HG03432 (cell line): ENCODE data around the gene CYP4F22.
"Not testable (repeated sequence)": the region's sequence is repeated elsewhere in the genome, so short reads cannot be mapped to it uniquely, and the experiment has no call there.

Source experiments
- ATAC-seq: cut with Tn5 transposase; IDR thresholded peaks from one replicate; pipeline ENCODE4 v1.9.1; 2021; ENCODE audit warnings: mild to moderate bottlenecking, moderate library complexity; ENCODE audit not compliant: unreplicated experiment

The CYP4F22 gene

DNA sequence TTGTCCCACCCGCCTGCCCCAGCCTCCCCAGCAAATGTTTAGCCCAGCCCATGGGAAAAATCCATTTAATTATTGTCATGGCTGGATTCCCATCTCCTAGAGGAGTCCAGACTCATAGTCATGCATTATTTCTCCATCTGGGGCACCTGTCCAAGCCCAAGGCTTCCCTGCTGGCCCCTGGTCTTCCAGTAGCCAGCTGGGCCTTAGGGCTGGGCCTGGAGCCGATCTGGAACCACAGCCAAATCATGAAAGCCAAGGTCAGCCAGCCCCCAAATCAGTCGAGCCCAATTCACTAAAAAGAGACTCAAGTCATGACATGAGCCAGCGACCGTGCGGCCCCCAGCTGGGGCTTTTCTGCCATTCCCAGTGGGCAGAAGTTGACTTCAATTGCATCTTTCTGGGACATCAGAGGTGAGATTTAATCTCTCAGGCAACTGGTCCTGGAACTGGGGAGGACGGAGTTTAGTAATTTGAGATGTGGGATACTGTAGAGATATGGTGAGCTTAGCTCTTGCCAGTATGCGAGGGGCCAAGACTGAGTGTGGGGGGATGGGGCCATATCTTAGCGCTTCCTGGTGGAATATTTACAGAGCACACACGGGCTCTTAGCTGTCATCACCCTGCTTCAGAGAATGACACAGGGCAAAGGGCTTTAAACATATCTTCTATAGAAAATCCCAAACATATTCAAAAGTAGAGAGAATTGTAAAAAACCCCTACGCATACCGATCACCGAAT lies 19.7 kb upstream of the CYP4F22 start:
- ATAC-seq = no peak

DNA sequence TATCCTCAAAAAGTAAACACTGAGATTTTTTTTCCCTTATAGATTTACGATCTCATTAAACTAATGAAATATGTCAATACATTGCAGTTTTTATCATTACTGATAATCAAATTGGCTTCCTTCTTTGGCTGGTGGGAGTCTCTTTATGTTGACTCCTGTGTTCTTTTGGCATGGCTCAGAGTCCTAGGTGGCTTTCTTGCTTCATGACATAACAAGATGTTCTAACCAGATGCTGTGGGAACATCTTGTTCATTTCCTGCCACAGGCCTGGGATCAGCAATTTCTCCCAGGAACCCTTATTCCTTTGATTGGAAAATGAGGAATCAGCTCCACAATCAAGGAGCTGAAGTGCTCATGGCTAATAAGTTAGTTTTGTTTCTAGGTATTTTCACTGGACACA lies 13.2 kb upstream of the CYP4F22 start:
- no peak for ATAC-seq

GRCh38 chr19:15498156-15498858 lies 10.0 kb upstream of the CYP4F22 start:
- ATAC-seq = no peak

GRCh38 chr19:15498910-15499309 lies 9.4 kb upstream of the CYP4F22 start:
- ATAC-seq = no peak

DNA sequence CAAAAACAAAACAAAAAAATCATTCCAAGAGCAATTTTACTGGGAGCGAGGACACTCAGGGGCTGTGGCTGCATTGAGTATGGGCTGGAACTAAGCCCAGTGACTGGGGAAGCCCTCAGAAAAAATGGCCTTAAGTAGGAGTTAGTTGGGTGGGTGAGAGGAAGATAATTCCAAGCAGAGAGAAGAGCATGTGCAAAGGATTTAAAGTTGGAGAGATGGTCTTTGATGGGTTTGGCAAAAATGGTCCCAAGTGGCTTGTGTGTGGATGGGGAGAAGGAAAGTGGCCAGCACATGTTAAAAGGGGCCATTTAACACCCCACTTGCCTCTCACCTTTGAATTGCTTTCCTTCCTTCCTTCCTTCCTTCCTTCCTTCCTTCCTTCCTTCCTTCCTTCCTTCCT lies 6.7 kb upstream of the CYP4F22 start:
- no peak for ATAC-seq

- ATAC-seq = no peak
Measured at GRCh38 chr19:15502264-15502663, 6.1 kb upstream of the CYP4F22 start.

DNA sequence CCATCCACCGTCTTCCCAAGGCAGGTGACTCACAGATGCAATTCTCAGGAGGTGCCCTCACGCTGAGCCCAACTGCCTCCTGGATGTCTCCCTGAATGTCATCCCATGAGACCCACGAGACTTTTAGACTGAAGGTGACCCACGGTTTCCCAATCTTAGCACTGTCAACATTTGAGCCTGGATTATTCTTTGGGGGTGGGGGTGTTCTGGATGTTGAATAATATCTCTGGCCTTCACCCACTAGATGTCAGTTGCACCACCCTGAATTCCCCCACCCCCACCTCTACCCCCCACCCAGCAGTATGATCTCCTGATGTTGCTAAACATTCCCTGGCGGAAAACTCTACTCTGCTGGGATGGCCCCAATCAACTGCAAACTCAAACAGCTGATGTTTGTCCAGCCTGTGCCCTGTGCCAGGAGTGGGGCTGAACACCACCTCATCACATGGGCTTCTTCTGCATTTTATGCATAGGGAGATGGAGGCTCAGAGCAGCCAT lies 2.2 kb upstream of the CYP4F22 start:
- ATAC-seq = no peak

DNA sequence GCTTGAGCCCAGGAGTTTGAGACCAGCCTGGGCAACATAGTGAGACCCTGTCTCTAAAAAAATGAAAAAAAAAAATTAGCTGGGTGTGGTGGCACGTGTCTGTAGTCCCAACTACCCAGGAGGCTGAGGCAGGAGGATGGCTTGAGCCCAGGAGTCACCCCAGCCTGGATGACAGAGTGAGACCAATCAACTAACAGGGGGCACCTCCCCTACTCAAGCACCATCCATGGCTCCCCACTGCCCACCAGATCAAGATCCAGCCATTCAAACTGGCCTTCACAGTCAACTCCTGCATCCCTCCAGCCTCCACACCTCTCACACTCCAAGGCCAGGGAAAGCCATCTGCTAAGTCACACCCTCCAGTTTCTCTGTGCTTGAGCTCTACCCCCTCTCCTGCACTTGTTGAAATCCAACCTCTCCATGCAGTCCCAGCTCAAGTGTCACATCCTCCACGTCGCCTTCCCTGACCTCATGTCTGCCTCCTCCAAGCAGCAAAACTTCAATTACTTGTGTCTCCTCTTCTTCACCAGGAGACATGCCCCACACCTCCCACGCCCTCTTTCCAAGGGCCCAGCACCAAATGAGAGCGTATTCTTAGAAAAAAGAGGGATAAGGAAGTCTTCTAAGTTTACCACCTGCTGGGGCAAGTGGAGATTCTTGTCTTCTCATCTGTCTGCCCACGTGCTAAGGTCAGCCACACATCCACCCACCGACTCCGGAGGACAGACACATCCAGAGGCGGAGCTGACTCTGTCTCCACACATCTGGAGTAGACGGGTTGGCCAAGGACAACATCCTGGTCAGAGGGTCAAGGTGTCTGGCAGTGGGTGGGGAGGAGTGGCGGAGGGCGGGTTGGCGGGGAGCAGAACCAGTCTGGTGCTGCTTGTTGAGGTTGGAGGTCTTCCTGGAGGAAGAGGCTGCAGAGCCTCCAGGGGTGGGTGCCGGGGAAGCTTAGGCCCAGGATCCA lies 974 bp upstream of the CYP4F22 start:
- ATAC-seq = no peak

DNA sequence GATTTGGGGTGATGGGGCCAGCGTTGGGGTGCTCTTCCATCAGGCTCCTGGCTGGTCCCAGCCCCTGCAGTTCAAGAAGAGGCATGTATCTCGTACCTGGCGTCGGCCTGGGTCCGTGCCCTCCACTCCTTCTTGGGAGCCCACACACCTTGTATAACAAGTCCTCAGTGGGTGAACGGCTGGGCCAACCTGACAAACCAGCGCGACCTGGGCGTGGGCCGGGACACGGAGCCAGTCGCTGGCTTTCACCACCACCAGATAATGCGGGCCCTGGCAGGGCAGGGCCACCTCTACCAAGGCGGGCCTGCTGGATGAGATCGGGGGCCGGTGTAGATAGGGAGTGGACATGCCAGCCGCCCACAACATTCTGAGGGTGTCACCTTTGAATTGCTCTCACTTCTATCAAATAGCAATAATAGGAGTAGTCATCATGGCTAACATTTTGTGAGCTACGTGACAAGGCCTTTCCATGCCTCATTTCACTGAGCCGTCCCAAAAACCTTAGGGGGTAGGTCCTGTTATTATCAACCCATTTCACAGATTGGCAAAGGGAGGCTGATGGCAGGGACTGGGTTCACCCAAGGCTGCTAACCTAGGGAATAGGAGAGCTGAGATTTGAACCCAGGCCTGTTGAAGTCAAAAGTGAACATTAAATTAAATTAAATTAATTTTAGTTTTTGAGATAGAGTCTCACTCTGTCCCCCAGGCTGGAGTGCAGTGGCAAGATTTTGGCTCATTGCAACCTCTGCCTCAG lies 3.5 kb downstream of the CYP4F22 start:
- no peak for ATAC-seq

GRCh38 chr19:15515227-15515625 lies 6.9 kb downstream of the CYP4F22 start:
- ATAC-seq = not testable (repeated sequence)

GRCh38 chr19:15516363-15516762 lies 8.0 kb downstream of the CYP4F22 start:
- ATAC-seq = no peak

DNA sequence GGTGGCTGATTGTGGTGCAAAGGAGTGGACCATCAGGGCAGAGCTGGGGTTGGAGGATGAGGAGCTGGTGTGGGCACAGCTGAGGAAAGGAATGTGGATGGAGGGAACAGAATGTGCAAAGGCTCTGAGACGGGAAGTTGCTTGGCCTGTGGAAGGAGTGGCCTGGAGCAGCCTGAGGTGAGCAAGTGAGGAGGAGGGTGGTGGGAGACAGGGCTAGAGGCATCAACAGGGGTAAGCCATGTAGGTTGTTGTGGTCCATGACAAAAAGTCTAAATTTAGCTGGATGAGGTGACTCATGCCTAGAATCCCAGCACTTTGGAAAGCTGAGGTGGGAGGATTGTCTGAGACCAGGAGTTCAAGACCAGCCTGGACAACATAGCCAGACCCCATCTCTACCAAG lies 9.5 kb downstream of the CYP4F22 start:
- no peak for ATAC-seq

GRCh38 chr19:15519433-15519976 lies 11.2 kb downstream of the CYP4F22 start:
- ATAC-seq = no peak

GRCh38 chr19:15524781-15525180 lies 16.5 kb downstream of the CYP4F22 start:
- no peak for ATAC-seq

DNA sequence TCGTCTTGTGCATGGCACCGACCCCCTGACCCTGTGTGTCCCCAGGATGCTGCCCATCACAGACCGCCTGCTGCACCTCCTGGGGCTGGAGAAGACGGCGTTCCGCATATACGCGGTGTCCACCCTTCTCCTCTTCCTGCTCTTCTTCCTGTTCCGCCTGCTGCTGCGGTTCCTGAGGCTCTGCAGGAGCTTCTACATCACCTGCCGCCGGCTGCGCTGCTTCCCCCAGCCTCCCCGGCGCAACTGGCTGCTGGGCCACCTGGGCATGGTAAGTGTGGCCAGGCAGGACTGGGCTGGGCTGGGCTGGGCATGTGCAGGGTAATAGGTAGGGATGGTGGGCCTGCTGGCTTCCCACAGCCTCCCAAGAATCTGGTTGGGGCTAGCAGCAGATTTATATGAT lies 17.0 kb downstream of the CYP4F22 start:
- ATAC-seq = no peak

- no peak for ATAC-seq
Measured at GRCh38 chr19:15526408-15526807, 18.1 kb downstream of the CYP4F22 start.

- no peak for ATAC-seq
Measured at GRCh38 chr19:15527705-15528104, 19.4 kb downstream of the CYP4F22 start.

DNA sequence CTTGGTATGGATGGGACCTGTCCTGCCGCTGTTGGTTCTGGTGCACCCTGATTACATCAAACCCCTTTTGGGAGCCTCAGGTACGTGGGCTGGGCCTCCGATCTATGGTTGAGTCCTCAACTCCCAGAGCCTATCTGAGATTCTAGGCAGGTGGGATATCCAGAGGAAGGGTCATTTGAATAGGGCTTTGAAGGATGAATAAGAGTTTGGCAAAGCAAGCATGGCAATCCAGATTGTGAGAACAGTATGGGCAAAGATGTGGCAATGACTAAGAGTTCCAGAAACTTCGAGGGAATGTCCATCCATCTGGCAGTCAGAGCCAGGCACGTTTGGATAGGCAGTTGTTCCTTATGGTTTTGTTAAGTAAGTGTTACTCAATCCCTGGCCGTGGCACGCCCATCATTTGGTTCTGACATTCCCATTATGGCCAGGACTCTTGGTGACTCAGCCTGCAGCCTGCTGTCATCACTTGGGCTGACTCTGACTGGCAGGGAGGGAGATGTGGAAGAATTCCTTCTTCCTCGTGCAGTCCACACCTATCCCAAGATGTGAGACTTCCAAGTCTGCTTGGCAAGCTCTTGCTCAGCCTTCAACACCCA lies 21.5 kb downstream of the CYP4F22 start:
- no peak for ATAC-seq

DNA sequence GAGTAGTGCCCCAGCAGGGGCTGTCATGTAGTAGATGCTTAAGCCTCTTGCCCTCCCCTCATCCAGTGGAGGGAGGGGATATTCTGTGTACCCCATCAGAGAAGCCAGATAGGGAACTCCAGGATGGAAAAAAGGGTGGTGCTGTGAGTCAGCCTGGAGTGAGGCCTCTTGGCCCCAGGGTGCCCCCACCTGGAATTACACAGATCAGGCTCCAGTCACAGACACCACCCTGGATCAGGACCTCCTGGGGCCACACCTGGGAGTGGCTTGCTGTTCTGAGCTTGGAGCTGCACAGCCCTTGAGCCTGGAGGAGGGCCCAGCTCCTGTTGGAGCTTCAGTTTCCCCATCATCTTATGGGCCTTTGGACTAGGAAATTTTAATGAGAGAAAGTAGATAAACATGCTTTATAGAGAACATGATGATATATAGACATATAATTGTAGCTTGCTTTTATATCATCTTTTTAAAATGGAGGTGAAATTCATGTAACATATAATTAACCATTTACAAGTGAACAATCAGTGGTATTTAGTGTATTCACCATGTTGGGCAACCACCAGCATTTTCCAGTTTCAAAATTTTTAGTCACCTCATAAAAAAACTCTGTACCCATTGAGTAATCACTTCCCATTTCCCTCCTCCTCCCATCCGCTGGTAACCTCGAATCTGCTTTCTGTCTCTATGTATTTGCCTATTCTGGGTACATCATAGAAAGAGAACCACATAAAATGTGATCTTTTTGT lies 24.6 kb downstream of the CYP4F22 start:
- no peak for ATAC-seq
